Hepatic stellate cell (primary cell): ENCODE results near the gene CSRNP3.
"Not testable (repeated sequence)": the region's sequence is repeated elsewhere in the genome, so short reads cannot be mapped to it uniquely, and the experiment has no call there.

Experiments
- DNase-seq: peaks from one replicate; pipeline ENCODE4 v3.0.0; 2011; ENCODE audit warnings: low spot score

The CSRNP3 gene

DNA sequence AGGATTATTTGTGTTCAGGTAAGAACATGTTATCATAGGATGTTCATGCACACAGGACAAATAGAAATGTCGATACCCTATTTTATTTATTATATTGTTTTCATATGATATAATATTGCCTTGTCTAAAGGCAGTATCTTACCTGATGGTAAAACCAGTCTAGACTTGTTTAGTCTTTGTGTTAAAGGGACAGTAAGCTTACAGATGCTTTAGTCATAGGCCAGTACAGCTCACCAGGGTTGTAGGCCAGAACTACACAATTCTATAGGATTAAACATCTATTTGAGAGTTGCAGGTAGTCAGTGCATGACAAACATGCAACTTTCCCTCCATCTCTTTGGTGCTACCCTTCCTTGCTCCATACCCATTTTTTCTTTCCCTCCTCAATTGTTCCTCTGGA is 166.0 kb downstream of the CSRNP3 start:
- no peak for DNase-seq

- no peak for DNase-seq
Observed at GRCh38 chr2:165636959-165637358, 167.5 kb downstream of the CSRNP3 start.

GRCh38 chr2:165637396-165637795 is 167.9 kb downstream of the CSRNP3 start:
- DNase-seq, result no peak

- no peak for DNase-seq
Observed at GRCh38 chr2:165639504-165639903, 170.0 kb downstream of the CSRNP3 start.

DNA sequence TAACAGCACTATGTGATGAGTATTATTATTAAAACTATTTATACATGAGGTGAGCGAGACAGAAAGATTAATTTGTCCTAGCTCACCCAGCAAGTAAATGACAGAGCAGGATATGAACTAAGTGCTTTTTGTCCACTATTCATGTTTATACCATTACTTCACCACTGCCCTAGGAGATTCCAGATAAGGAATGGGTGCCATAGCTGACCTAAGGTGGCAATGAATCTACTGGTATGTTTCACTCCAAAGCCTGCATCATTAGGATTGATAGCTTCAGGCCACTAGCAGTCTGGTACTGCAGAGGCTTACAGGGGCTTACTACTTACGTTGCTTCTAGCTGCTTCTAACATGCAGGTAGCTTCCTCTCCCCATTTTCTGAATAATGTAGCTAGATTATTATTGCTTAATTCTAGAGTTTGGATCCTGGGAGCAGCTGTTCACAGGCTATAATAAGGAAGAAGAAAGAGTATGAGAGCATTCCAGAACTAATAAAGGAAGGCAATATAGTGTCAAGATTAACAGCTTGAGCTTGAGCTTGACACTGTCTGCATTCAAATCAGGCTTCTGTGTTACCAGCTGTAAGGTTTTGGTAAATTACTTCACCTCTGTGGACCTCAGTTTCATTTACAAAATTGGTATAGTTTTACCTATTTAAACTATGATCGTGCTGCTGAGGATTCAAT is 170.9 kb downstream of the CSRNP3 start:
- DNase-seq, result no peak

- DNase-seq, result no peak
Observed at GRCh38 chr2:165645930-165646831, 176.7 kb downstream of the CSRNP3 start.

DNA sequence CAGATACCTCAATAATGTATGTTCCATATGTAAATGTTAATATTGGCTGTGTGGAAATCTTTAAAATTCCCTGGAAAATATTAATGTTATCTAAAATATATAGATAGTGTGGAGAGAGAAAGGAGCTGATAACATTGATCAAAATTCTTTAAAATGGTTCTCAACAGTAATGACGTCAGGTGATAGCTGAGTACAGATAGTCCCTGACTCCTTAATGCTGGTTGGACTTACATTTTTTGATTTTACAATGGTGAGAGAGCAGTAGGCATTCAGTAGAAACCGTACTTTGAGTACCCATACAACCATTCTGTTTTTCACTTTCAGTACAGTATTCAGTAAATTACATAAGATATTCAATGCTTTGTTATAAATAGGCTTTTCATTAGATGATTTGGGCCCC is 177.9 kb downstream of the CSRNP3 start:
- DNase-seq, result no peak

GRCh38 chr2:165648801-165649200 is 179.3 kb downstream of the CSRNP3 start:
- DNase-seq, result no peak

DNA sequence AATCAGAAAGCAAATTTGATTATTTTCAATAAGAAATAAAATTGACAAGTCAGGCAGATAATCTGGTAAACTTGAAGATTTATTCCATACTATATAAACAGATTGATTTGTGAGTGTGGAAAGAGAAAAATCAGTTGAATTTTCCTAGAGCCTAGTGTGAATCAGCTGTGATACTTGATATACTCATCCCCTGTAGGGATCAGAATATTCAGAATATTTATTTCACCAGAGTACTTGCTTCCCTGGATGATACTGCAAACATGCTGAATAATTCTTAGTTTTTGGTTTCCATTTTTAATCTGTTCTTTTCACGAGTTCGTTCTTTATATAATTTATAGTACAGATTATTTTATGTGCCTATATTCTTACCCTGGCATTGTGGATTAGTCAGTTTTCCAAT is 181.7 kb downstream of the CSRNP3 start:
- DNase-seq, result no peak

GRCh38 chr2:165655661-165656060 is 186.2 kb downstream of the CSRNP3 start:
- no peak for DNase-seq

- DNase-seq, result no peak
Observed at GRCh38 chr2:165660361-165660760, 190.9 kb downstream of the CSRNP3 start.

- no peak for DNase-seq
Observed at GRCh38 chr2:165662720-165663119, 193.2 kb downstream of the CSRNP3 start.

GRCh38 chr2:165665614-165666013 is 196.1 kb downstream of the CSRNP3 start:
- DNase-seq, result no peak

GRCh38 chr2:165666073-165666472 is 196.6 kb downstream of the CSRNP3 start:
- not testable (repeated sequence) for DNase-seq

GRCh38 chr2:165666605-165667004 is 197.1 kb downstream of the CSRNP3 start:
- DNase-seq, result no peak

DNA sequence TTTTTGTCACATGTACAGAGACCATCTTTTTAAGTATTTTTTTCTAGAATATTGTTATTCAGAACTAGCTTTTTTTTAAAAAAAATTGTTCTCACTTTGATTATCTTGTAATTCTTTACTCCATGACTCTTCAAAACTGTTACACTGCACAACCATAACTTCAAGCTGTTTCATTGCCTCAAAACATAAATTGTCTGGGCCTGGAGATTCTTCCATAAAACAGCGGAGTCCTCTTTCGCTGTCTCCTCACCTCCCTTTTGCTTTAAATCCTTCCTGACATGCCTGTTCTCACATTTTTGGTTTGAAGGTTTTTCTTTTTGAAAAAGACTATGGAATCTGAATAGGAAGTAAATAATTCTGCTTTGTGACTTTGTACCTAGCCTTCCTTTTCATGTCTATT is 197.9 kb downstream of the CSRNP3 start:
- no peak for DNase-seq

DNA sequence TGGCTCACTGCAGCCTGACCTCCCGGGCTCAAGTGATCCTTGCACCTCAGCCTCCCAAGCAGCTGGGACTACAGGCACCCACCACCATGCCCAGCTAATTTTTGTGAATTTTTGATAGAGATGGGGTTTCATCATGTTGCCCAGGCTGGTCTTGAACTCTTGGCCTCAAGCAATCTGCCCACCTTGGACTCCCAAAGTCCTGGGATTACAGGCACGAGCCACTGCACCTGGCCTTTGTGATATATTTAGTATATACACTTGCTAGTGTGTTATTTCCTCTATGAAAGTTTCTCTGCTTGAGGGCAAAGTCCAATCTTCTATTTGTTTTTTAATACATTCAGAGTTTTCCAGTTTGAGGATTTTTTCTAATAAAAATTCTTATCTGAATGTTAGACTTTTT is 205.3 kb downstream of the CSRNP3 start:
- no peak for DNase-seq

DNA sequence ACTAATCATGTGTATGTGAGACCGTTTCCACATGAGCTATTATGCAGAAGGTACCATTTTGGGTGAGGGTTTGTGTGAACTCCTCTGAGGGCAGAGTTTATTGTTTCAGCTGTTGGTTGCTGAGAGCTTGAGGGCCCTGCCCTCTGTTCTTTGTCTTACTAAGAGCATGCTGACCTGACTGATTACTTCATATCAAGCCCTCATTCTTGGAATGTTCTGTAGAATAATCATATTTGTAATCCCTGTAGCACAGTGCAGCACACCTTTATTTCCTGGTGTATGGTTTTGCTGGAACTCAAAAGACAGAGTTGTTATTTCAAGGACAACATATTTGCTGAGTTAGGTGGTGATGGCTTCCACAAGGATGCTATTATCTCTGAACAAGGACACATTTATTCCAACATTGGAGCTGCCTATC is 206.1 kb downstream of the CSRNP3 start:
- DNase-seq, result no peak

- no peak for DNase-seq
Observed at GRCh38 chr2:165678882-165679281, 209.4 kb downstream of the CSRNP3 start.

DNA sequence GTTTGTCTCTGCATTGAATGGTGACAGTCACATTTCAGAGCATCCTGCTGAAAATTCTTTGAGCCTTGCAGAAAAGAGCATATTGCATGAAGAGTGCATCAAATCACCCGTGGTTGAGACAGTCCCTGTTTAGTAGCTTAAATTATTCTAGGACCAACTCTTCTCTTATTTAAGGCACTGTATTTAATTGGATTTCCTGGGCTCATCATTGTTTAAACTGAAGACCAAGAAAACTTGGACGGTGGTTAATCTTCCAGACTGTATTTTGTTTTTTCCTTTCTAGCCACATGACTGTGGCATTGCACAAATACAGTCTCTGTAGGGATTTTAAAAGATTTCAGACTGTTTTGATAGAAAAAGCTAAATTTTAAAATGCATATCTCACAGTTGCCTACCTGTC is 210.1 kb downstream of the CSRNP3 start:
- DNase-seq, result no peak

- DNase-seq, result no peak
Observed at GRCh38 chr2:165681841-165682240, 212.3 kb downstream of the CSRNP3 start.

GRCh38 chr2:165682546-165682945 is 213.0 kb downstream of the CSRNP3 start:
- DNase-seq, result no peak

- DNase-seq, result no peak
Observed at GRCh38 chr2:165686800-165687199, 217.3 kb downstream of the CSRNP3 start.
